ENCODE data around the gene FKBP15. TPM values are rescaled to one million over a fixed set of nuclear protein-coding genes. Genes with fewer than 3 reads are reported as not detected.

Gene FKBP15
- total and polyA plus RNA-seq, 2 donors from 2014 or later = 11.0 to 34.8 TPM

DNA sequence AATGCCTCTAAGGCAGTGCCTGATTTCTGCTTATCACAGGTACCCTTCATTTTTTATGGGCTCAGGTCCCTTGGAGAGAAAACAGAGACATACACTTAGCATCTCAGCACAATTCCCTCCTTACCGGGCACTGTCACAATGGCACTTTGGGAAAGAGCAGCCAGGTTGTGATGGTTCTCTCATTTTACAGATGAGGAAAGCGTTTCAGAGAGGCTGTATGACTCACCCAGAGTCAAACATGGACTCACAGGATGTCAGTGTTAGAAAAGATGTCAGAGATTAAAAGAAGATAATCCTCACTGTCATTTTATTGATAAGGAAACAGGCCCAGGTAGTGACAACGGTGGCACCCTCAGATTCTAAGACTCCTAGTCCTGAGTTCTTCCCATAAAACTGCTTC lies 82.3 kb downstream of the FKBP15 start:
- Histone ChIP-seq H3K9ac (ENCODE audit: low read length in 3 of 3) (no peak overlapping the region), H3K9me3 (ENCODE audit: control insufficient read depth in 2 of 3, insufficient read depth in 1 of 3, low read length in 3 of 3) (no peaks in the 10 kb centered on the region), H3K27ac (ENCODE audit: low read depth in 2 of 2, low read length in 2 of 2) (no peak overlapping the region), H3K27me3 (ENCODE audit: control insufficient read depth, insufficient read depth, low read length) (no peaks in the 10 kb centered on the region), H3K4me3 (ENCODE audit: low read length in 3 of 3) (no peak overlapping the region), H3K4me1 (ENCODE audit: control insufficient read depth in 2 of 3, insufficient read depth in 2 of 3, low read depth in 1 of 3, low read length in 3 of 3) (no peaks in the 10 kb centered on the region), H3K36me3 (ENCODE audit: control insufficient read depth in 2 of 3, insufficient read depth in 3 of 3, low read length in 3 of 3) (no peaks in the 10 kb centered on the region)
- DNase-seq (no peak), FAIRE-seq (no peak)
- intact Hi-C loops (cut with DNase I) = no loop called here
- TF ChIP-seq, protein P1, sequence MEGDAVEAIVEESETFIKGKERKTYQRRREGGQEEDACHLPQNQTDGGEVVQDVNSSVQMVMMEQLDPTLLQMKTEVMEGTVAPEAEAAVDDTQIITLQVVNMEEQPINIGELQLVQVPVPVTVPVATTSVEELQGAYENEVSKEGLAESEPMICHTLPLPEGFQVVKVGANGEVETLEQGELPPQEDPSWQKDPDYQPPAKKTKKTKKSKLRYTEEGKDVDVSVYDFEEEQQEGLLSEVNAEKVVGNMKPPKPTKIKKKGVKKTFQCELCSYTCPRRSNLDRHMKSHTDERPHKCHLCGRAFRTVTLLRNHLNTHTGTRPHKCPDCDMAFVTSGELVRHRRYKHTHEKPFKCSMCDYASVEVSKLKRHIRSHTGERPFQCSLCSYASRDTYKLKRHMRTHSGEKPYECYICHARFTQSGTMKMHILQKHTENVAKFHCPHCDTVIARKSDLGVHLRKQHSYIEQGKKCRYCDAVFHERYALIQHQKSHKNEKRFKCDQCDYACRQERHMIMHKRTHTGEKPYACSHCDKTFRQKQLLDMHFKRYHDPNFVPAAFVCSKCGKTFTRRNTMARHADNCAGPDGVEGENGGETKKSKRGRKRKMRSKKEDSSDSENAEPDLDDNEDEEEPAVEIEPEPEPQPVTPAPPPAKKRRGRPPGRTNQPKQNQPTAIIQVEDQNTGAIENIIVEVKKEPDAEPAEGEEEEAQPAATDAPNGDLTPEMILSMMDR (IDR thresholded peaks at IDR 0.05; ENCODE audit: borderline replicate concordance, extremely low read depth, insufficient read depth) = no peak

DNA sequence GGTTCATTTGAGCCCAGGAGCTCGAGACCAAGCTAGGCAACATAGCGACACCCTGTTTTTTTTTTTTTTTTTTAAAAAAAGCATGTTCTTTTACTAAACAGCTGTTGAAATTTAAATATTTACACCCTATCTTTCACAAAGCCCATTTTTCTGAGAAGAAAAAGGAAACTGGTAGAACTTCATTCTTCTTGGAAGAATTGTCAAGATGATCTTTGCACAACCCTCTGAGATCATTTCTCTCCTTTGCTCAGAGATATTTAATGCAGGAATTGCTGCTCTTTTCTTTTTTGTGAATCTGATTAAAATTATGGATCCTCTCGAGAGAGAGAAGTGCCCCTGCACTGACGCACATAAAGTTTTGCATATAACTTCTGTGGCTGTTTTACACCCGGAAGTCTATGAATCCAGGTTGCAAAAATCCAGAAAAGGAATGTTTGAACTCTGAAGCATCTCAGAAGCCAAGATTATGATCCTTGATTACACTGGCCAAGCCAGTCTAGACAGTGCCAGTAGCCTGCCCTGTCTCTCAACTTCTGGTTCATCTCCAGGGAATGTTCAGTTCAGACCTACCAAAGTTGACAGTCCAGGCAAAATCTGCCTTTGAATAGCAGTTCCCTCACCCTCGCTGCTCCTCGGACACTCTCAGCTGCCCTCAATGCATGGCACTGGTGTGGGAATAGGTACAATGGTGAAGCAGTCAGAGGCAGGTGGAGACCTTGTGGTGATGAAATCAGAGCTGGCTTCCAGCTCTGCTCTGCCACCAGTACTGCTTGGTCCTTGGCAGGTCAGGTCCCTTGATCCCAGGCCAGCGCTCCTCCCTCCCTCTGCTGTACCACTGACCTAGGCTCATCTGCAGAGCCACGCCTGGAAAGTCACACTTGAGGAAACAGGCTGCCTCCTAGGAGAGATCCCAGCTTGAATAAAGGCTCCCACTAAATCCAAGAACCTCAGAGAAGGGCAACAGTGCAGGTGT lies 83.6 kb downstream of the FKBP15 start:
- intact Hi-C loops (cut with DNase I) = no loop called here
- H3K27me3 ChIP-seq (ENCODE audit: control insufficient read depth, insufficient read depth, low read length) = no peaks in the 10 kb centered on the region
- H3K9me3 ChIP-seq (ENCODE audit: control insufficient read depth in 2 of 3, insufficient read depth in 1 of 3, low read length in 3 of 3) = no peaks in the 10 kb centered on the region
- no peaks in the 10 kb centered on the region for H3K36me3 ChIP-seq (ENCODE audit: control insufficient read depth in 2 of 3, insufficient read depth in 3 of 3, low read length in 3 of 3)
- no peak overlapping the region for H3K4me3 ChIP-seq (ENCODE audit: low read length in 3 of 3)
- TF ChIP-seq, protein P1 (IDR thresholded peaks at IDR 0.05; ENCODE audit: borderline replicate concordance, extremely low read depth, insufficient read depth) = no peak
- DNase-seq (no peak), FAIRE-seq (no peak)
- no peak overlapping the region for H3K9ac ChIP-seq (ENCODE audit: low read length in 3 of 3)
- H3K27ac ChIP-seq (ENCODE audit: low read depth in 2 of 2, low read length in 2 of 2) = no peak overlapping the region
- H3K4me1 ChIP-seq (ENCODE audit: control insufficient read depth in 2 of 3, insufficient read depth in 2 of 3, low read depth in 1 of 3, low read length in 3 of 3) = no peaks in the 10 kb centered on the region

- Histone ChIP-seq H3K27me3 (ENCODE audit: control insufficient read depth, insufficient read depth, low read length) (no peaks in the 10 kb centered on the region), H3K27ac (ENCODE audit: low read depth in 2 of 2, low read length in 2 of 2) (no peak overlapping the region), H3K9ac (ENCODE audit: low read length in 3 of 3) (no peak overlapping the region), H3K9me3 (ENCODE audit: control insufficient read depth in 2 of 3, insufficient read depth in 1 of 3, low read length in 3 of 3) (no peaks in the 10 kb centered on the region), H3K4me1 (ENCODE audit: control insufficient read depth in 2 of 3, insufficient read depth in 2 of 3, low read depth in 1 of 3, low read length in 3 of 3) (no peaks in the 10 kb centered on the region), H3K4me3 (ENCODE audit: low read length in 3 of 3) (no peak overlapping the region), H3K36me3 (ENCODE audit: control insufficient read depth in 2 of 3, insufficient read depth in 3 of 3, low read length in 3 of 3) (no peaks in the 10 kb centered on the region)
- TF ChIP-seq, protein P1 (IDR thresholded peaks at IDR 0.05; ENCODE audit: borderline replicate concordance, extremely low read depth, insufficient read depth) = no peak
- peak in 3 of 5 donors; percentile 59 to 86 (median 77) for DNase-seq
- intact Hi-C loops (cut with DNase I) = no loop called here
- no peak for FAIRE-seq
Observed at GRCh38 chr9:113131689-113132151, 89.4 kb downstream of the FKBP15 start.

All from kidney (tissue), 14 donors.